Measurements from ENCODE around the gene MTARC1.

DNA sequence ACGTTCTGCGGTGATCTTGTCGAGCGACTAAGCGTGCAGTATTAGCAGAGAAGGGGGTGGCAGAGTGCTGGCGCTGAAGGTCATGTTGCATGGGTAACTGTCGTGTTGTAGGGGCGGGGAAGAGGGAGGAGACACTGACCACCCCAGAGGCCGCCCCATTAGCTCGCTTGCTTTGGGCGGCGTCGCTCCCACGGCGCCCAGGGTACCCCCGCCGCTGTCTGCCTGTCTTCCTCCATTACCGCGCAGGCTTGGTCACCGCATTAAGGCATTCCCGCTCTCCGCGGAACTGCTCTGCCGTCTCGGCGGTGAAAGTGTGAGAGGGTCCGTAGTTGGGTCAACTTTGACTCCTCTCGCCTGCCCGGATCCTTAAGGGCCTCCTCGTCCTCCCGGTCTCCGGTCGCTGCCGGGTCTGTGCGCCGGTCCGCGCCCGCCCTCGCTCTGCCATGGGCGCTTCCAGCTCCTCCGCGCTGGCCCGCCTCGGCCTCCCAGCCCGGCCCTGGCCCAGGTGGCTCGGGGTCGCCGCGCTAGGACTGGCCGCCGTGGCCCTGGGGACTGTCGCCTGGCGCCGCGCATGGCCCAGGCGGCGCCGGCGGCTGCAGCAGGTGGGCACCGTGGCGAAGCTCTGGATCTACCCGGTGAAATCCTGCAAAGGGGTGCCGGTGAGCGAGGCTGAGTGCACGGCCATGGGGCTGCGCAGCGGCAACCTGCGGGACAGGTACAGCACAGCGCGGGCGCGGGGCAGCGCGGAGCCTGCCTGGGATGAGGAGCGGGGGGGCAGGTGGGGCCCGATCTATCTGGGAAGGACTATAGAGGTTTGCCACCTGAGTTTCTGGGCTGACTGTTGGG is 38.4 kb upstream of the MTARC1 start, which contains the start of gene MTARC2:
- peak in 1 of 2 donors; percentile 80 for TF ChIP-seq POLR2A (IDR thresholded peaks at IDR 0.05)
- TF ChIP-seq, protein P1, sequence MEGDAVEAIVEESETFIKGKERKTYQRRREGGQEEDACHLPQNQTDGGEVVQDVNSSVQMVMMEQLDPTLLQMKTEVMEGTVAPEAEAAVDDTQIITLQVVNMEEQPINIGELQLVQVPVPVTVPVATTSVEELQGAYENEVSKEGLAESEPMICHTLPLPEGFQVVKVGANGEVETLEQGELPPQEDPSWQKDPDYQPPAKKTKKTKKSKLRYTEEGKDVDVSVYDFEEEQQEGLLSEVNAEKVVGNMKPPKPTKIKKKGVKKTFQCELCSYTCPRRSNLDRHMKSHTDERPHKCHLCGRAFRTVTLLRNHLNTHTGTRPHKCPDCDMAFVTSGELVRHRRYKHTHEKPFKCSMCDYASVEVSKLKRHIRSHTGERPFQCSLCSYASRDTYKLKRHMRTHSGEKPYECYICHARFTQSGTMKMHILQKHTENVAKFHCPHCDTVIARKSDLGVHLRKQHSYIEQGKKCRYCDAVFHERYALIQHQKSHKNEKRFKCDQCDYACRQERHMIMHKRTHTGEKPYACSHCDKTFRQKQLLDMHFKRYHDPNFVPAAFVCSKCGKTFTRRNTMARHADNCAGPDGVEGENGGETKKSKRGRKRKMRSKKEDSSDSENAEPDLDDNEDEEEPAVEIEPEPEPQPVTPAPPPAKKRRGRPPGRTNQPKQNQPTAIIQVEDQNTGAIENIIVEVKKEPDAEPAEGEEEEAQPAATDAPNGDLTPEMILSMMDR (IDR thresholded peaks at IDR 0.05) = peak in 1 of 5 experiments; percentile 36
- TF ChIP-seq EP300 (IDR thresholded peaks at IDR 0.05) = peak in 1 of 2 donors; percentile 92
